ENCODE measurements around the gene ZMYND19. TPM values are rescaled to one million over a fixed set of nuclear protein-coding genes. Genes with fewer than 3 reads are reported as not detected.

ZMYND19 gene
- total and polyA plus RNA-seq, 2 of the 8 experiments (the other 6 are each of a cell fraction or from before 2014, with no cell fraction given): 42.4 to 58.7 TPM

- FAIRE-seq: no peak
- no peaks in the 10 kb centered on the region; a peak in 2 of 7 replicates for H3K4me1 ChIP-seq (replicated peaks in 1 of 4; ENCODE audit: control insufficient read depth in 3 of 4, insufficient read depth in 4 of 4, low read length in 3 of 4)
- H3K18ac ChIP-seq (ENCODE audit: extremely low read depth, low read length): no peak overlapping the region
- no peaks in the 10 kb centered on the region for H4K20me1 ChIP-seq (replicated peaks in 1 of 2; ENCODE audit: control insufficient read depth in 1 of 2, insufficient read depth in 2 of 2, low read length in 2 of 2)
- no peak overlapping the region for H2BK20ac ChIP-seq (ENCODE audit: low read length)
- no peak overlapping the region for H3K56ac ChIP-seq (replicated peaks; ENCODE audit: insufficient read length, low read depth, low read length)
- H2BK12ac ChIP-seq (ENCODE audit: low read depth, low read length): no peak overlapping the region
- H3K9me3 ChIP-seq (ENCODE audit: insufficient read depth in 2 of 2, low read depth in 1 of 2, low read length in 1 of 2): peaks cover 0 to 2% of the 10 kb centered on the region in 2 experiments; a peak in 1 of 4 replicates
- H2AFZ ChIP-seq (ENCODE audit: low read length): peak overlapping the region; percentile 96
- no peaks in the 10 kb centered on the region for H3K23me2 ChIP-seq (ENCODE audit: low read depth, low read length)
- H2BK5ac ChIP-seq (ENCODE audit: low read depth, low read length): no peak overlapping the region
- TF ChIP-seq ATF3 (IDR thresholded peaks at IDR 0.05; ENCODE audit: insufficient read depth, low read depth, low read length): no peak
- no peak for TF ChIP-seq ATF2 (IDR thresholded peaks at IDR 0.05; ENCODE audit: low read length)
- TF ChIP-seq KDM4A (IDR thresholded peaks at IDR 0.05; ENCODE audit: low read depth, low read length, severe bottlenecking): no peak
- no peak for TF ChIP-seq CEBPB (IDR thresholded peaks at IDR 0.05; ENCODE audit: low read depth, low read length)
- ChIA-PET CTCF (ENCODE audit: partially characterized antibody) (interaction anchor here (0.7 to 1.8 kb wide), 13 partner anchors 9 to 742 kb away, joined by 3 to 13 read pairs (median 4); partner anchors contain the start of gene MRPL41), POLR2A (ENCODE audit: partially characterized antibody) (interaction anchor here (0.6 to 0.7 kb wide), 3 partner anchors 15 to 46 kb away, joined by 3 read pairs; partner anchors contain the start of genes MRPL41 and PNPLA7)
- no peak overlapping the region for H3K23ac ChIP-seq (ENCODE audit: insufficient read length)
- no peaks in the 10 kb centered on the region for H3K79me2 ChIP-seq (ENCODE audit: control insufficient read depth in 1 of 2, insufficient read depth in 2 of 2, low read length in 2 of 2)
- DNase-seq (ENCODE audit: low read depth in 1 of 2, low spot score in 2 of 2): no peak
- no peak overlapping the region for H3K4me2 ChIP-seq (ENCODE audit: insufficient read depth in 1 of 2, low read depth in 2 of 2, low read length in 2 of 2)
- H3K27ac ChIP-seq (ENCODE audit: low read depth, low read length): no peak overlapping the region
- H4K5ac ChIP-seq (ENCODE audit: insufficient read length, low read depth, low read length): no peak overlapping the region
- H3K4ac ChIP-seq (replicated peaks; ENCODE audit: insufficient read length, low read depth, low read length): peak overlapping the region; percentile 59
- no peak overlapping the region for H3K9ac ChIP-seq (replicated peaks in 1 of 4; ENCODE audit: extremely low read depth in 1 of 4, low read depth in 3 of 4, low read length in 3 of 4)
- no peak overlapping the region for H4K91ac ChIP-seq (replicated peaks; ENCODE audit: insufficient read length, low read length)
- no peaks in the 10 kb centered on the region for H3K36me3 ChIP-seq (ENCODE audit: control insufficient read depth in 2 of 4, insufficient read depth in 4 of 4, low read length in 3 of 4)
- H3K4me3 ChIP-seq (ENCODE audit: extremely low read depth in 1 of 4, insufficient read depth in 2 of 4, low read depth in 3 of 4, low read length in 4 of 4): no peak overlapping the region
- no peak overlapping the region for H4K8ac ChIP-seq (ENCODE audit: extremely low read depth, insufficient read depth, low read length)
- H3K79me1 ChIP-seq (ENCODE audit: low read depth, low read length): no peaks in the 10 kb centered on the region
- H3K14ac ChIP-seq (ENCODE audit: insufficient read length): no peak overlapping the region
- no peak overlapping the region for H2AK5ac ChIP-seq (ENCODE audit: low read depth, low read length)
- no peak overlapping the region for H2BK120ac ChIP-seq (replicated peaks; ENCODE audit: low read depth, low read length)
- H2BK15ac ChIP-seq (ENCODE audit: low read length): no peak overlapping the region
- no peaks in the 10 kb centered on the region for H3K27me3 ChIP-seq (replicated peaks in 1 of 4; ENCODE audit: control insufficient read depth in 3 of 4, extremely low read depth in 1 of 4, insufficient read depth in 3 of 4, low read length in 3 of 4)
These were observed 55.2 kb downstream of the ZMYND19 start for GRCh38 chr9:137535120-137535428.

All from H1 (cell line).